PC-9 (cell line): Measurements from ENCODE around the gene MRPL43. TPM values are rescaled to one million over a fixed set of nuclear protein-coding genes. Genes with fewer than 3 reads are reported as not detected.
A peak's percentile ranks its signal among the peaks of the same experiment; 100 is the strongest.

Source experiments
- BruUV-seq: library from RNA; stranded (reverse); fragments of 400-500 nt; replicated peaks from 2 replicates; lab custom pipeline; 2021; lab: Mats Ljungman, UMichigan
- CTCF ChIA-PET: fragments of 300-600 bp; sonication (Branson Sonifier 250); formaldehyde crosslinking; loops from one replicate; lab custom pipeline; 2022; ENCODE audit warnings: antibody characterized with exemption; lab: Charles Lee
- POLR2A ChIA-PET: fragments of 300-600 bp; sonication (Branson Sonifier 250); formaldehyde crosslinking; loops from one replicate; lab custom pipeline; 2022; ENCODE audit warnings: antibody characterized with exemption; ENCODE audit not compliant: unreplicated experiment; lab: Charles Lee
- DNase-seq, 2 experiments: peaks; one replicate each; pipeline versions ENCODE4 v3.0.0 to v3.0.0-alpha.2; 2015 to 2022; ENCODE audit warnings: mixed read lengths in 1 of 2
- H2AFZ ChIP-seq: fragments of 200-600 bp; sonication (generic); 2 replicates; pipeline ENCODE4 v1.8.1; 2017; ENCODE audit warnings: antibody characterized with exemption
- H3F3A ChIP-seq: fragments of 200-600 bp; sonication (generic); 2 replicates; pipeline ENCODE4 v1.8.1; 2017; ENCODE audit warnings: antibody characterized with exemption, mild to moderate bottlenecking, low read depth; ENCODE audit not compliant: insufficient read depth
- H3K27ac ChIP-seq: fragments of 200-600 bp; sonication (generic); 2 replicates; pipeline ENCODE4 v1.6.1; 2016; ENCODE audit warnings: mixed run types
- H3K27me3 ChIP-seq: fragments of 200-600 bp; sonication (generic); 2 replicates; pipeline ENCODE4 v1.6.1; 2016; ENCODE audit warnings: low read depth, mixed run types; ENCODE audit not compliant: insufficient read depth
- H3K36me3 ChIP-seq: fragments of 200-600 bp; sonication (generic); 2 replicates; pipeline ENCODE4 v1.6.1; 2016; ENCODE audit warnings: low read depth, mixed run types
- H3K4me1 ChIP-seq: fragments of 200-600 bp; sonication (generic); replicated peaks from 2 replicates; pipeline ENCODE4 v1.6.1; 2016; ENCODE audit warnings: mixed run types; ENCODE audit not compliant: insufficient read depth
- H3K4me2 ChIP-seq: fragments of 200-600 bp; sonication (generic); 2 replicates; pipeline ENCODE4 v1.6.1; 2017; ENCODE audit warnings: mixed run types
- H3K4me3 ChIP-seq: fragments of 200-600 bp; sonication (generic); 2 replicates; pipeline ENCODE4 v1.6.1; 2016; ENCODE audit warnings: mixed run types
- H3K79me2 ChIP-seq: fragments of 200-600 bp; sonication (generic); 2 replicates; pipeline ENCODE4 v1.6.1; 2017; ENCODE audit warnings: low read depth, mixed run types
- H3K9me2 ChIP-seq: fragments of 200-600 bp; sonication (generic); 2 replicates; pipeline ENCODE4 v1.8.1; 2017; ENCODE audit warnings: mild to moderate bottlenecking; ENCODE audit not compliant: insufficient read depth
- H3K9me3 ChIP-seq: fragments of 200-600 bp; sonication (generic); 2 replicates; pipeline ENCODE4 v1.8.1; 2016; ENCODE audit warnings: low read depth; ENCODE audit not compliant: insufficient read depth
- H4K20me1 ChIP-seq: fragments of 200-600 bp; sonication (generic); 2 replicates; pipeline ENCODE4 v1.8.1; 2017; ENCODE audit not compliant: insufficient read depth
- CTCF ChIP-seq: fragments of 200-600 bp; sonication (generic); conservative IDR thresholded peaks from 2 replicates; pipeline ENCODE4 v1.6.1; 2017; ENCODE audit warnings: mixed run types, antibody characterized with exemption, mild to moderate bottlenecking, moderate library complexity
- EZH2 ChIP-seq: fragments of 200-600 bp; sonication (generic); IDR thresholded peaks from 2 replicates; pipeline ENCODE4 v1.8.0; 2017; ENCODE audit warnings: antibody characterized with exemption, low read depth
- intact Hi-C: fragments of 100-400 bp; cut with micrococcal nuclease; formaldehyde crosslinking; loops from one replicate; pipeline ENCODE4 v1.10.0; 2022; ENCODE audit not compliant: unreplicated experiment
- total RNA-seq: library from RNA; stranded (reverse); gene quantifications from 2 replicates; pipeline ENCODE4 v1.2.3, GENCODE V29; 2021

MRPL43 gene
- total RNA-seq, 1 experiment from 2014 or later: 45.7 TPM

GRCh38 chr10:100989088-100989487 lies 1.8 kb upstream of the MRPL43 start:
- TF ChIP-seq CTCF (no peak), EZH2 (no peak)
- Histone ChIP-seq H3K79me2 (peaks cover 47% of the 10 kb centered on the region), H3F3A (peaks cover 9% of the 10 kb centered on the region; the same call in 1 of the 2 replicates), H3K4me3 (no peak overlapping the region), H3K27ac (no peak overlapping the region), H3K4me1 (peaks cover 4% of the 10 kb centered on the region), H3K27me3 (no peaks in the 10 kb centered on the region), H2AFZ (no peak overlapping the region), H3K36me3 (no peaks in the 10 kb centered on the region), H3K9me2 (no peaks in the 10 kb centered on the region), H3K9me3 (no peaks in the 10 kb centered on the region), H4K20me1 (no peaks in the 10 kb centered on the region), H3K4me2 (no peak overlapping the region)
- intact Hi-C loops: no loop called here
- POLR2A ChIA-PET: no interaction called here
- CTCF ChIA-PET: no interaction called here
- no peak for DNase-seq
- no TSS peak for BruUV-seq

GRCh38 chr10:100988166-100988565 lies 869 bp upstream of the MRPL43 start:
- Histone ChIP-seq H3K4me3 (peak overlapping the region; percentile 69), H3K79me2 (peaks cover 47% of the 10 kb centered on the region), H3K4me2 (peak overlapping the region; percentile 94), H3F3A (peaks cover 3% of the 10 kb centered on the region; the same call in 1 of the 2 replicates), H3K27me3 (no peaks in the 10 kb centered on the region), H3K36me3 (no peaks in the 10 kb centered on the region), H4K20me1 (no peaks in the 10 kb centered on the region), H3K27ac (no peak overlapping the region), H3K4me1 (peaks cover 4% of the 10 kb centered on the region), H3K9me3 (no peaks in the 10 kb centered on the region), H2AFZ (no peak overlapping the region), H3K9me2 (no peaks in the 10 kb centered on the region)
- DNase-seq: no peak
- POLR2A ChIA-PET: no interaction called here
- intact Hi-C loops: no loop called here
- CTCF ChIA-PET: no interaction called here
- no peak for TF ChIP-seq EZH2
- TSS peak; percentile 31 for BruUV-seq

GRCh38 chr10:100987685-100988049 lies 370 bp upstream of the MRPL43 start:
- DNase-seq: no peak
- Histone ChIP-seq H2AFZ (peak overlapping the region; percentile 78), H3K9me3 (no peaks in the 10 kb centered on the region), H3K79me2 (peaks cover 47% of the 10 kb centered on the region), H3K4me2 (peak overlapping the region; percentile 94), H3K4me3 (peak overlapping the region; percentile 69), H3F3A (peaks cover 3% of the 10 kb centered on the region; the same call in 1 of the 2 replicates), H3K4me1 (peaks cover 4% of the 10 kb centered on the region), H4K20me1 (no peaks in the 10 kb centered on the region), H3K27ac (peak overlapping the region; percentile 30), H3K27me3 (no peaks in the 10 kb centered on the region), H3K9me2 (no peaks in the 10 kb centered on the region), H3K36me3 (no peaks in the 10 kb centered on the region)
- CTCF ChIA-PET: no interaction called here
- intact Hi-C loops: no loop called here
- POLR2A ChIA-PET: interaction anchor here (0.6 kb wide), 1 partner anchor 15 kb away, joined by 5 read pairs; no protein-coding TSS in a partner anchor
- TF ChIP-seq CTCF (no peak), EZH2 (no peak)
- BruUV-seq: no TSS peak

- Histone ChIP-seq H3K4me3 (peak overlapping the region; percentile 69), H3K9me2 (no peaks in the 10 kb centered on the region), H3K4me2 (peak overlapping the region; percentile 94), H3K36me3 (no peaks in the 10 kb centered on the region), H3K27ac (no peak overlapping the region), H3K79me2 (peaks cover 47% of the 10 kb centered on the region), H3K4me1 (peaks cover 4% of the 10 kb centered on the region), H3F3A (peaks cover 3% of the 10 kb centered on the region; the same call in 1 of the 2 replicates), H4K20me1 (no peaks in the 10 kb centered on the region), H2AFZ (peak overlapping the region; percentile 78), H3K27me3 (no peaks in the 10 kb centered on the region), H3K9me3 (no peaks in the 10 kb centered on the region)
- intact Hi-C loops: no loop called here
- DNase-seq: no peak
- TSS peak; percentile 75 for BruUV-seq
- POLR2A ChIA-PET: no interaction called here
- CTCF ChIA-PET: no interaction called here
- TF ChIP-seq EZH2 (no peak), CTCF (no peak)
Observed at GRCh38 chr10:100986623-100986951, 710 bp downstream of the MRPL43 start.
